Mesothelial cell of epicardium (in vitro differentiated cells): ENCODE results near the gene DHRS3. TPM values are rescaled to one million over a fixed set of nuclear protein-coding genes. Genes with fewer than 3 reads are reported as not detected.

Source experiments
- DNase-seq, 2 experiments: peaks; one replicate each; pipeline ENCODE4 v3.0.0; 2021; ENCODE audit warnings: low spot score in 2 of 2; ENCODE audit not compliant: unreplicated experiment in 2 of 2
- H3K27ac Mint-ChIP-seq: 2 replicates; pipeline ENCODE4 v1.8.0; 2021; ENCODE audit warnings: mixed read lengths
- H3K27me3 Mint-ChIP-seq: 2 replicates; pipeline ENCODE4 v1.8.0; 2021; ENCODE audit warnings: low read depth, mixed read lengths
- H3K36me3 Mint-ChIP-seq: 2 replicates; pipeline ENCODE4 v1.8.0; 2021; ENCODE audit warnings: mixed read lengths
- H3K4me1 Mint-ChIP-seq: 2 replicates; pipeline ENCODE4 v1.8.0; 2021; ENCODE audit warnings: mixed read lengths
- H3K4me3 Mint-ChIP-seq: 2 replicates; pipeline ENCODE4 v1.8.0; 2021; ENCODE audit warnings: mild to moderate bottlenecking, moderate library complexity, mixed read lengths
- H3K9me3 Mint-ChIP-seq: 2 replicates; pipeline ENCODE4 v1.8.0; 2021; ENCODE audit warnings: mixed read lengths
- total RNA-seq: library from RNA; stranded (reverse); gene quantifications from 3 replicates; pipeline ENCODE4 v1.2.1, GENCODE V29; 2021
- TF ChIP-seq, protein P1 (sequence below): fragments of 200-600 bp; sonication (generic); IDR thresholded peaks from one replicate; pipeline ENCODE4 v1.5.0; 2021; ENCODE audit warnings: antibody characterized with exemption; ENCODE audit not compliant: unreplicated experiment

The DHRS3 gene
- total RNA-seq, 1 donor from 2014 or later = 1,086 TPM

DNA sequence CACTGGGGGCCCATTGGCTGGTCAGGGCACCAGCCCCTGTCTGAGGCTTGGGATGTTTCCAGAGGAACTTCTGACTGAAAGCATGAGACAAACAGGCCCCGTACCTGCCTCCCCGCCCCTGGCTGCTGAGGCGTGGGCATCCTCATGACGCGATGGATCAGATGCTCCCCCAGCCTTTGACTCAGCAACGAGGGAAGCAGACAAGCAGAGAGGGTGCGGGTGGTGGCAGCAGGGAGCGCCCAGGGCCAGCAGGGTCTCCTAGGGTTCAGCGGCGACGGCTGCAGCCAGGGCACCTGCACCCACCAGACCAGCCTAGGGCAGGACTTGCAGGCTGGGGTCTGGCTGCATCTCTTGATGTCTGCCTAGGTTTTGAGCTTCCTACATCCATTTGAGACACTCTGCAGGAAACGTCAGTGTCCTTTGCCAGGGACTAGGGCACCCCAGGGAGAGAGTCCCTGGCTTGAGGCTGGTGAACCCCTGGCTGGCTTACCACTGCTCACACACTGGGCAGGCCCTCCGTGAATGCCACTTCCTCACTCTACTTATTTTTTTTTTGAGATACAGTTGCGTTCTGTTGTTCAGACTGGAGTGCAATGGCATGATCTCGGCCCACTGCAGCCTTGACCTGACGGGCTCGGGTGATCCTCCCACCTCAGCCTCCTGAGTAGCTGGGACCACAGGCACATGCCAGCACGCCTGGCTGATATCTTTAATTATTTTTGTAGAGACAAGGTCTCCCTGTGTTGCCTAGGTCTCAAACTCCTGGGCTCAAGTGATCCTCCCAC lies 63.3 kb downstream of the DHRS3 start:
- Mint-ChIP-seq H3K27me3 (no peaks in the 10 kb centered on the region), H3K4me3 (no peak overlapping the region), H3K9me3 (peaks cover 5% of the 10 kb centered on the region), H3K27ac (peak overlapping the region; percentile 99), H3K4me1 (peaks cover 39% of the 10 kb centered on the region), H3K36me3 (peaks cover 20% of the 10 kb centered on the region)
- TF ChIP-seq, protein P1, sequence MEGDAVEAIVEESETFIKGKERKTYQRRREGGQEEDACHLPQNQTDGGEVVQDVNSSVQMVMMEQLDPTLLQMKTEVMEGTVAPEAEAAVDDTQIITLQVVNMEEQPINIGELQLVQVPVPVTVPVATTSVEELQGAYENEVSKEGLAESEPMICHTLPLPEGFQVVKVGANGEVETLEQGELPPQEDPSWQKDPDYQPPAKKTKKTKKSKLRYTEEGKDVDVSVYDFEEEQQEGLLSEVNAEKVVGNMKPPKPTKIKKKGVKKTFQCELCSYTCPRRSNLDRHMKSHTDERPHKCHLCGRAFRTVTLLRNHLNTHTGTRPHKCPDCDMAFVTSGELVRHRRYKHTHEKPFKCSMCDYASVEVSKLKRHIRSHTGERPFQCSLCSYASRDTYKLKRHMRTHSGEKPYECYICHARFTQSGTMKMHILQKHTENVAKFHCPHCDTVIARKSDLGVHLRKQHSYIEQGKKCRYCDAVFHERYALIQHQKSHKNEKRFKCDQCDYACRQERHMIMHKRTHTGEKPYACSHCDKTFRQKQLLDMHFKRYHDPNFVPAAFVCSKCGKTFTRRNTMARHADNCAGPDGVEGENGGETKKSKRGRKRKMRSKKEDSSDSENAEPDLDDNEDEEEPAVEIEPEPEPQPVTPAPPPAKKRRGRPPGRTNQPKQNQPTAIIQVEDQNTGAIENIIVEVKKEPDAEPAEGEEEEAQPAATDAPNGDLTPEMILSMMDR = no peak
- no peak for DNase-seq

DNA sequence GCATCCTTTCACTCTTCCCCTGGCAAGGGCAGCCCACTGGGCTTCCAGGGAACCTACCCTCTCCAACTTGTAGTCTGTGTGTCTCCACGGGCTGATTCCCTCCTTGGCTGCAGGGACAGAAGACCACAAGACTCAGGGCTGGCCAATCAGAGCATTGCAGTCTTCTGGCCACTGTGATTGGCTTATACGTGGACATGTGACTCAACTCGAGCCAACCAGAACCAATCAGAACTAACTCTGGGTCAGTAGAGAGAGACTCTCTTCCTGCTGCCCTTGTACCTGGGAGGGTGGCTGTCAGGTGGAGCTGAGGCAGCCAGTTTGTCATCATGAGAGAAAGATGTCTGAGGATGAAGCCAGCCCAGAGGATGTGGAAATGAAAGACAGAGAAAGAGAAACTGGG lies 64.0 kb downstream of the DHRS3 start:
- TF ChIP-seq, protein P1 = no peak
- H3K4me1 Mint-ChIP-seq = peaks cover 47% of the 10 kb centered on the region
- H3K27ac Mint-ChIP-seq = peak overlapping the region; percentile 99
- H3K9me3 Mint-ChIP-seq = peaks cover 5% of the 10 kb centered on the region
- H3K36me3 Mint-ChIP-seq = peaks cover 17% of the 10 kb centered on the region
- H3K4me3 Mint-ChIP-seq = no peak overlapping the region
- DNase-seq = no peak
- no peaks in the 10 kb centered on the region for H3K27me3 Mint-ChIP-seq

DNA sequence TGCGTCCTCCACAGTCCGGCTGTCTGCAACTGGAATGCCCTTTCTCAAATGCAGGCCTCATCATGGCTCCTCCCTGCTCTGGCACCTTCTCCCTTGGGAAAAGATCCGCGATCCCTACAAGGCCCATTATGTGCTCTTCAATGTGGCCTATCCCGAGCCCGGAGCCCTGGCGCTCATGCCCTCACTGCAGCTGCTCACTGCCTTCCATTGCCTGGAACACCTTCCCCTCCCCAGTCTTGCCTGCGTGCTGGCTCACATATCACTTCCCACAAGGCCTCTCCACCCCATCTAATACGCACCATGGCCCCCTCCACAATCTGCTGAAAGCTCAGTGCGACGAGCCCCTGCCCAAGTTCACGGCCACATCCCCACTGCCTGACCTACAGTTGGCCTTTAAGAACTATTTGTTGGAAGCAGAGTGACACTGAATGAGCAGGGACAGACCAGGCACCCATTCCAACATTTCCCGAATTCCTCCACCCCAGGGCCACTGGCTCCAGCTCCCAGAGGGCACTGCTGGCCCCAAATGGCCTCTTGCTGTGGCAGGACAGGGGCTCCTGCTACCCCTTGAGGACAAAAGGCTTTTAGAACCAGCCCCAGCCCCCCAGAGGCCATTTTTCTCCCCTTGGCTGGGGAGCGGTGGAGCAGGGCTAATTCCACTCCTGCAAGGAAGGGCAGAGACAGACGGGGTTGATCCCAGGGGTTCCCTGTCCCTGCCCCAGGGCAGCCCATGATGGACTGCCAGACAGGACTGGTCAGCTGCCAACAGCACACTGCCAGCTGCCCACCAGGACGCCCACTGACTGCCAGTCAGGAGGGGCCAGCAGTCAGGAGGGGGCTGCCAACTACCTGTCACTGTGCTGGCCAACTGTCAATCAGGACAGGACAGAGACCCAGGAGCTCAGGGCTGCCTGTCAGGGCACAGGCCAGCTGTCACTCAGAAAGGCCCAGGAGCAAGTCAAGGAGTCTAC lies 64.8 kb downstream of the DHRS3 start:
- Mint-ChIP-seq H3K4me3 (no peak overlapping the region), H3K27ac (peak overlapping the region; percentile 99), H3K9me3 (peaks cover 1% of the 10 kb centered on the region), H3K4me1 (peaks cover 50% of the 10 kb centered on the region), H3K36me3 (peaks cover 11% of the 10 kb centered on the region), H3K27me3 (no peaks in the 10 kb centered on the region)
- no peak for DNase-seq
- TF ChIP-seq, protein P1 = no peak

DNA sequence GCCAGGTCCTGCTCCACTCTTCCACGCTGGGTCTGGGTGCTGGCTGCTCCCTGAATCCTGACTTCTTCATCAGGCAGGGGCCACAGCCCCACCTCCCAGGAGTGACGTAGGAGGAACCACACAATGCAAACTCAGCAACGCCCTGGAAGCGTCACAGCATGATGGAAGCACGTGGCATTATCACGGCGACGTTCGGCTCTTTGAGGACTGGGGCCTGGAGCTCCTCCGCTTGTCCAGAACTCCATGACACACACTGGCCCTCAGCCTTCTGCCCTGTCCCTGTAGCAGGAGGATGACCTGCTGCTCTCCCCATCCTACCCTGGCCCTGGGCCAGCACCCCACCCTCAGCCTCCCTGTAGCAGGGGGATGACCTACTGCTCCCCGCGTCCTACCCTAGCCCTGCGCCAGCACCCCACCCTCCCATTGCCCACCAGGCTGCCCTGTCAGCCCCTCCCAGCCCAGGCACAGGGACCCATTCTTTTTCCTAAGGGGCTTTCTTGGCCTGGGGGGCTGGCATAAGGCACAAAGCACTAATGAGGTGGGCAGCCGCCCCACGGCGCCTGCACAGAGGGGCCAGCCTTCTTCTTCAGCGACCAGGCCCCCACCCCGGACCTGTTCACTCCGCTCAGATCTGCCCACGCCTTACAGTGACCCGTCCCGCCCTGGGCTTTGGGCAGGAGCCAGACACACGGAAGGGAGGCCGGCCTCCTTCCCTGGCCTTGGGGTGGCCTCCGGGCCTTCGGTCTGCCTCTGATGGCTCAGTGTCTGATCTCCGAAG lies 65.7 kb downstream of the DHRS3 start:
- Mint-ChIP-seq H3K27ac (peak overlapping the region; percentile 99), H3K36me3 (peaks cover 5% of the 10 kb centered on the region), H3K4me3 (no peak overlapping the region), H3K27me3 (no peaks in the 10 kb centered on the region), H3K4me1 (peaks cover 54% of the 10 kb centered on the region), H3K9me3 (no peaks in the 10 kb centered on the region)
- DNase-seq = no peak
- TF ChIP-seq, protein P1 = no peak

DNA sequence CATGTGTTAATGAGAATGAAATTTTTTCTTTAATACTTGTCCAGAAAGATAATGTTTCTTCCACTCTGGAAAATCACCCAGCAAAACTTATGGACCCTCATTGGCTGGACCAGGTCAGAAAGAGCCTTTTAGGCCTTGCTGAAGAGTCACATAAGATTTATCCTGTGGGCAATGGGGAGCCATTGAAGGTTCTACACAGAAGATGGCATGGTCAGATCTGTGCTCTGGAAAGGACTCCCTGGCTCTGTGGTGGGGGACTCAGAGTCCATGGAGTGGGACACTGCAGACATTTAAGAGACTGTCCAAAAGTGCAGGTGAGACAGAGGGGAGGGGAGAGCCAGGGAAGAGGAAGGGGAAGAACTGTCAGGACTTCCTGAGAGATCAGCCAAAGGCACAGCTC lies 66.4 kb downstream of the DHRS3 start:
- no peak for DNase-seq
- Mint-ChIP-seq H3K27ac (peak overlapping the region; percentile 99), H3K27me3 (no peaks in the 10 kb centered on the region), H3K9me3 (no peaks in the 10 kb centered on the region), H3K4me1 (peaks cover 49% of the 10 kb centered on the region), H3K36me3 (peaks cover under 1% of the 10 kb centered on the region), H3K4me3 (no peak overlapping the region)
- TF ChIP-seq, protein P1 = no peak
